D721Med (cell line): ENCODE measurements around the gene PPT1.
"Not testable (repeated sequence)": the region's sequence is repeated elsewhere in the genome, so short reads cannot be mapped to it uniquely, and the experiment has no call there.

Experiments
- DNase-seq: peaks from one replicate; pipeline ENCODE4 v3.0.0; 2011; ENCODE audit warnings: low spot score; ENCODE audit not compliant: insufficient read length
- FAIRE-seq: peaks from 2 replicates; lab custom pipeline; 2011; peaks lifted over from hg19 to GRCh38; lab: Jason Lieb, UNC
- TF ChIP-seq, protein P1 (sequence below): IDR thresholded peaks from 2 replicates; pipeline ENCODE4 v1.5.1; 2012; ENCODE audit warnings: mild to moderate bottlenecking, control low read depth; ENCODE audit not compliant: insufficient read depth; ENCODE audit errors: missing control alignments

PPT1 gene

DNA sequence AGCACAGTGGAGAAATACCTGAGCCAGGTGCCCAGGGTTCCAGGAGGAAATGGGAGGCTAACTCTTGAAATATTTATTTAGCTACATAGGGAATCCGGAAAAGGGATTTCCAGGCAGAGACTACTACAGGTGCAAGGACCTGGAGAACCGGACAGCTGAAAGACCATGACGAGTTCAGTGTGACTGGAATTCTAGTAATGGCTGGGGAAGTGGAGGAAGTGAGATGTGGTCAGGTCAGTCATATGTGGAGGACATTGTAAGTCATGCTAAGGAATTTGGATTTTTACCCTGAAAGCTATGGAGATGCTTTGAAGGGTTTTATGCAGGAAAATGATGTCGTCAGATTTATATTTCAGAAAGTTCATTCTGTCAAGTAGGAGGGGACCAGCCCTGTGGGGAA, 54.7 kb downstream of the PPT1 start:
- TF ChIP-seq, protein P1, sequence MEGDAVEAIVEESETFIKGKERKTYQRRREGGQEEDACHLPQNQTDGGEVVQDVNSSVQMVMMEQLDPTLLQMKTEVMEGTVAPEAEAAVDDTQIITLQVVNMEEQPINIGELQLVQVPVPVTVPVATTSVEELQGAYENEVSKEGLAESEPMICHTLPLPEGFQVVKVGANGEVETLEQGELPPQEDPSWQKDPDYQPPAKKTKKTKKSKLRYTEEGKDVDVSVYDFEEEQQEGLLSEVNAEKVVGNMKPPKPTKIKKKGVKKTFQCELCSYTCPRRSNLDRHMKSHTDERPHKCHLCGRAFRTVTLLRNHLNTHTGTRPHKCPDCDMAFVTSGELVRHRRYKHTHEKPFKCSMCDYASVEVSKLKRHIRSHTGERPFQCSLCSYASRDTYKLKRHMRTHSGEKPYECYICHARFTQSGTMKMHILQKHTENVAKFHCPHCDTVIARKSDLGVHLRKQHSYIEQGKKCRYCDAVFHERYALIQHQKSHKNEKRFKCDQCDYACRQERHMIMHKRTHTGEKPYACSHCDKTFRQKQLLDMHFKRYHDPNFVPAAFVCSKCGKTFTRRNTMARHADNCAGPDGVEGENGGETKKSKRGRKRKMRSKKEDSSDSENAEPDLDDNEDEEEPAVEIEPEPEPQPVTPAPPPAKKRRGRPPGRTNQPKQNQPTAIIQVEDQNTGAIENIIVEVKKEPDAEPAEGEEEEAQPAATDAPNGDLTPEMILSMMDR: no peak
- FAIRE-seq: no peak
- no peak for DNase-seq

DNA sequence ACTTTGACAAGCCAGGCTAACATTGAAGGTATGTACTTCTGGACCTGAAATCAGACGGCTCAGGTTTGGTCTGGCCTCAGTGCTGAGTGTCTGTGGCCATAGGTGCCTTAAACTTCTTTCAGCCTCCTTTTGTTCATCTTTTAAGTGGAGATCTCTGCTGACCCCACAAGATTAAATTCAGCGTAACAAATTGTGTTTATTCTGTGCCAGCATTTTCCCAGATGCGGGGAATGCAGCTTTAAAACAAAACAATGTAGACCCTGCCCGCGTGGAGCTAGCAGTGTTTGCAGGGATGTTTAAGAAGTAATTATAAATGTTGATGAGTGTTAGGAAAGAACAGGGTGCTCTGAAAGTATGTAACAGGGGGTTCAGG, 55.6 kb downstream of the PPT1 start:
- FAIRE-seq (no peak), DNase-seq (no peak)
- TF ChIP-seq, protein P1: no peak

GRCh38 chr1:40040511-40041465, 56.3 kb downstream of the PPT1 start, which contains the start of gene CAP1:
CAP1 (plus strand) TSS chr1:40040729; CDS start chr1:40059347, 18,618 bp downstream.
- TF ChIP-seq, protein P1: no peak
- peak; percentile 77 for DNase-seq
- FAIRE-seq: no peak

GRCh38 chr1:40039757-40040510, 57.1 kb downstream of the PPT1 start:
- TF ChIP-seq, protein P1: no peak
- DNase-seq (peak; percentile 30), FAIRE-seq (no peak)

DNA sequence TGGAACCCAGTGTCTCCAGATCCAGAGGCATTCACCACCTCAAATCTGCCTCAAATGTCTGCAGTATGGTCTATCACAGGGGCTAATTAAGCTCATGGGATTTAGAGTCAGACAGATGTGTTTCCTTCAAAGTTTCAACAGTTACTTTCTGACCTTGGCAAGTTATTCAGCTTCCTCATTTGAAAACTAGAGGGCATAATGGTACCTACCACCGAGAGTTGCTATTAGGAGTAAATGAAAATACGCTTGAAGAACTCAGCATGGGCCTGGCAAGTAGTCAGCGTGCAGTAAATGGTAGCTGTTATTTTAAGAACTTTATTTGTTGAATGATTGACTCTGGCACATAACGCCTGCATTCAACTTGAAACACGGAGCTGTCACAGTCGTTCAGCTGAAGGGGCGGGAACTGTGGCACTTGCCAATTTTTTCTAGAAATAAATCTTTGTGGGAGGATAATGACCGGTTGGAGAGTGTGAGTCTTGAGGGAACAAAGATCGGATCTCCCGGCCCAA, 57.8 kb downstream of the PPT1 start:
- TF ChIP-seq, protein P1: no peak
- FAIRE-seq: no peak
- no peak for DNase-seq

DNA sequence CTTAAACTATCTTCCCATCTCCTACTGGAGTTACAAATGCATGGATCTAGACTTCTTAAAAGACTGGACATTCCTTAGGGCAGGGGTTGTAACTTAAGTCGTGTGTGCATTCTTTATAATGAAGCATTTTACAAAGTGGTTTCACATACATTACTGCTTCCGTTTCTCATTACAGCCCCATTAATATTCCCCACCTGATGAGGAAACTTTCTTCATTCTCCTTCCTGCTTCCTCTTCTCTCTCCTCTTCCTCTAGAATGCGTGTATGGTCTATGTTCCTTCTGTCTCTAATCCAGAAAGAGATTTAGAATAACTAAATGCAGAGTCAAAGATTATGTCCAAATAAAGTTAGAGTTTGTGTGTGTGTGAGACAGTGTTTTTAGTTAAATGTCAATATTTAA, 58.4 kb downstream of the PPT1 start:
- no peak for FAIRE-seq
- TF ChIP-seq, protein P1: no peak
- no peak for DNase-seq

DNA sequence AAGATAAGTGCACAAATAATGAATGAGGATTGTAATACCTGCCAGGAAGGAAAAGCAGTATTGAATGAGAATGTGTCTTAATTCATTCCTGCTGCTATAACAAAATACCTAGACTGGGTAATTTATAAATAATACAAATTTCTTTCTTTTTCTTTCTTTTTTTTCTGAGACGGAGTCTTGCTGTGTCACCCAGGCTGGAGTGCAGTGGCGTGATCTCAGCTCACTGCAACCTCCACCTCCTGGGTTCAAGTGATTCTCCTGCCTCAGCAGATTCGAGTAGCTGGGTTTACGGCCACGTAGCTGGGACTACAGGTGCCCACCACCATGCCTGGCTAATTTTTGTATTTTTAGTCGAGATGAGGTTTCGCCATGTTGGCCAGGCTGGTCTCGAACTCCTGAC, 59.8 kb downstream of the PPT1 start:
- not testable (repeated sequence) for DNase-seq, FAIRE-seq
